GM18951 (cell line): ENCODE data around the gene MSX1.
A peak's percentile ranks its signal among the peaks of the same experiment; 100 is the strongest.

Experiments used
- POLR2A ChIP-seq: IDR thresholded peaks from 4 replicates; pipeline ENCODE4 v1.6.1; 2011; ENCODE audit warnings: mild to moderate bottlenecking; ENCODE audit not compliant: insufficient read length, insufficient read depth; ENCODE audit errors: extremely low read depth
- in situ Hi-C: fragments of 300-500 bp; cut with MboI; formaldehyde crosslinking; loops from one replicate; pipeline ENCODE4 v1.12.0; 2022; ENCODE audit warnings: low sequenced_read_pairs, mixed read lengths, inconsistent platforms; ENCODE audit not compliant: unreplicated experiment

MSX1 gene

GRCh38 chr4:4849524-4850193 is 9.8 kb upstream of the MSX1 start:
- in situ Hi-C loops = no loop called here
- no peak for TF ChIP-seq POLR2A

DNA sequence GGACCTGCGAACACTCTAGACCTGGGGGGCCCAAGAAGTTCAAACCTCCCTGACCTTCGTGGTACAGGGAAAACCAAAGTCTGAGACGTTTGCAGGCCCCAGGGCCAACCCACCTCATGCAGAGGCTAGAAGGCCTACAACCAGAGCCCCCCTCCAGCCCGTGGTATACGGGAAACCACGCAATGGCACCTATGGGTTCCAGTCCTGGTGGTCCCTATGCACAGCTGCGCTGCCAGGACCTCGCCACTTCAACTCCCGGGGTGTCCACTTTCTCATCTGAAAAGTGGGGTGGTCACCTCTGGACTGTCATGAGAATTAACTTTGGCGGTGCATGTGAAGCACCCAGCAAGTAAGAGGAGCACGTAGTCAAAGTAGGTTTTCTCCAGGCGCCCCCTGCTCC is 8.4 kb upstream of the MSX1 start:
- no peak for TF ChIP-seq POLR2A
- in situ Hi-C loops = no loop called here

- in situ Hi-C loops = no loop called here
- no peak for TF ChIP-seq POLR2A
Measured at GRCh38 chr4:4851906-4852305, 7.6 kb upstream of the MSX1 start.

GRCh38 chr4:4852591-4853362 is 6.7 kb upstream of the MSX1 start:
- in situ Hi-C loops = no loop called here
- TF ChIP-seq POLR2A = peak; percentile 29

- in situ Hi-C loops = no loop called here
- TF ChIP-seq POLR2A = peak; percentile 30
Measured at GRCh38 chr4:4853371-4853823, 6.1 kb upstream of the MSX1 start.

DNA sequence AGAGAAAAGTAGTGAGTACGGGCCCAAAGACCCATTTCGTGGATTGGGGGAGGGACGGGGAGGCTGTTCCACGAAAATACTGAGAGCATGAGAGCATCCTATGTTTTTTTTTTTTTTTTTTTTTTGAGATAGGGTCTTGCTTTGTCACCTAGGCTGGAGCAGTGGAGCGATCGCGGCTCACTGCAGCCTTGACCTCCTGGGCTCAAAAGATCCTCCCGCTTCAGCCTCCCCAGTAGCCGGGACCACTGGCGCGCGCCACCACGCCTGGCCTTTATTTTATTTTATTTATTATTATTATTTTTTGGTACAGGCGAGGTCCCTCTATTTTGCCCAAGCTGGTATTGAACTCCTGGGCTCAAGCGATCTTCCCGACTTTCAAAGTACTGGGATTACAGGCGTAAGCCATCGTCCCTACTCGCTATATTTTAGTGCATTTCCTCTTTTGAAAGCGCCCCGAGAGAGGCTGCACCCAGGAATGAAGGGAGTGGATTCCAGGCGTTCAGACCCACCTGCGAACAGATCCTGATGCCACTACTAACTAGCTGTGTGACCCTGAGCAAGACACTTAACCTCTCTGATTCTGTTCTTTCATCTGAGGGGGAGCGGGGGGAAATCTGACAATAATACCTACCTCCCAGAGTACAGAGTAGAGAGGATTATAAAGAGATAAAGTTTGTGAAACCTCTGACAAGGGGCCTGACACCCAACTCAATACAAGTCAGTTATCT is 5.4 kb upstream of the MSX1 start:
- in situ Hi-C loops = no loop called here
- TF ChIP-seq POLR2A = no peak

DNA sequence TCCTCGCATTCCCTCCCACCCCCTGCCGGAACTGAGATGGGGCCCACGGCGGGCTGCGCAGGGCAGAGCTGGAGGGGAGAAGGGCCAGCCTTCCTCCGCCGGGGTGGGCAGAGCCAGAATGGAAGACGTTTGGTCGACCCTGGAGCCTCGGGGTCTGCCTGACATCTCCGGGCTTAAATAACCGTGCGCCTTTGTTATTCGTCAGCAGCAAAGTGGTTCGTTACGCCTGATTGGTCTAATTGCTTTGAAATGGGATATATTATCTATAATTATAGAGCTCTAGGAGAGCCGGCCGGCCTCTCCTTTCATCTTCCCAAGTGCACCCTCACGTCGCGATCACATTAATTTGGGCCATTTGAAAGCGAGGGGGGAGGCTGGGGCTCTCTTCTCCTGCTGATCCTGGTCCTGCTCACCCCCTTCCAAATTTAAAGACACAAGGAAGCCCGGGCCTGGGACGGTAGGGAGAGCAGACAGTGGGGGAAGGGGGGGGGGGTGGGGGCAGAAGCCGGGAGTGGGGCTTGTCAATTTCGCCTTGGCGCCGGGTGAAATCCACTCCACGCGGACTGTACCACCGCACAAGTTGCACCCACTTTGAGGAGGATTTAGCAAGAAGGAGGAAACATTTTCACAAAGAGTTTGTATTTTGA is 4.7 kb upstream of the MSX1 start:
- no peak for TF ChIP-seq POLR2A
- in situ Hi-C loops = no loop called here

DNA sequence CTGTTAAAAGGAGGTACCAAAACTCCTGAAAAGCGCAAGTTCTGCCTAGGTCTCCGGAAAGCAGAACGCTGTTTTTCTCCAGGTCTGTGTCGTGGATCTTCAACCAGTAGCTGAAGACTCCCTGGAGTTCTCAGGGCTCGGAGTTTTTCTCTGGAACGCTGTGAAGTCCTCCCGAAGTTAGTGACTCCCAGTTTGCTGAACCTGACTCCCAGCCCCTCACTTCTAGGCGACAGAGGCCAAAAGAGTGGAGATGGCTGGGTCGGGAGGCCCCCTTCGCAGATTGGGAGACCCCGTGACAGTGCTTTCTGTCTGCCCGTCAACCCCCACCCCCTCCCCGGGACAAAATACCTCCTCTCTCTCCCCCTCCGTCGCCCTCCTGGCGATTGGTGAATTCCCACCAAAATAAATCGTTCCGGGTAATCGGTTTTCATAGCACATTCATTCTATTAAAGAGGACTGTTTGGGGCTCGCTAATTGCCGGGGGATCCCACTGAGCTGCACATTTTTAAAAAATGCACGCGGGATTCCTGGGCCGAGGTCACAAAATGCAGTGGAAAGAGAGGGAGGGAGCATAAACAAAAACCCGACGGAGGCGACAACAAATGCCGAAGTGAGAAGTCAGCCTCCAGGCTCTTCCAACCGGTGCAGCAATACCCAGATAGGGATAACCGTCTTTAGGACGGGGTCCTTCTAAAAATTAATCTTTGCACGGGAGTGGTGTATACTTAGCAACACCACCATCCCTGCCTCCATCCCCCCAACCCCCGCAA is 4.0 kb upstream of the MSX1 start:
- in situ Hi-C loops = no loop called here
- no peak for TF ChIP-seq POLR2A

DNA sequence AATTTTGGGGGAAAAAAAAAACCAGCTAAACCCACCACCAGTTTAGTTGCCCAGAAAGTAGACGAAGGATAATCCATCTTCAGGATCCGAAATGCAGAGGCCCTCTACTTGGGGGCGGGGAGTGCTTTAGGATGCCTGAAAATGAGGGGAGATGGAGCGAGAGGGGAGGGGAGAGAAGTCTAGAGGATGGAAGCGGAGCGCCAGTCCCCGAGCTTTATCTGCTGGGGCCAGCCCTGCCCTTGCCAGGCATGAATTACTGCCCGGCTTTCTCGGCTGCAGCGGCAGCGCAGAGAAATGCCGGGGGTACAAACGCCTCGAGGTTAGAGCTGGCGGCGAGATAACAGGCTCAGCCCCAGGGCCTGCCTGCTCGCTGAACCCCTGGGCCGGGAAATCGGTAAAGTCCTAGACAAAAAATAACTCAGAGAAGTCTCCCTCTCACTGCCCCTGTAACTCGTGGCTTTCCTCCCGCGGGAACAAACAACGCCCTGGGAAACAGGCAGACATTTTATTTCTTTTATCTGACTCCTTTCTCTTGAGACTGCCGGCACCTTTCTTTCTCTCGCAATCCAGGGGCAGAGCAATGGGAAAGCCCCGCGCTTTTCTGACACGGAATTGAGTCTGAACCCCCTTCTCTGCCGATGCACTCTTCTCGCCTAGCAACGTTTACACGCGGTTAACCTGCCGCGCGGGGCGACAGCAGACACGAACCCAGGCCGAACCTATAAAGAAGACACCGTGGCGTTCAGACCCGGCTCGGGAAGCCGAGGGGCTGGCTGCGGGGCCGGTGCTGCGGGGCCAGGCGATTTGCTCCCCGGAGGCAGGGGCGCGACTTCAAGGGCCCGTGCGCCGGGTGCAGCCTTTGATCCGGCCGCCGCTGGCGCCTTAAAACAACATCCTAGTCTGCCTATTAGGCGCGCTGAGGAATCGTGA is 3.1 kb upstream of the MSX1 start:
- no peak for TF ChIP-seq POLR2A
- in situ Hi-C loops = no loop called here

GRCh38 chr4:4857001-4857808 is 2.3 kb upstream of the MSX1 start:
- no peak for TF ChIP-seq POLR2A
- in situ Hi-C loops = no loop called here
